Measurements from ENCODE around the gene KCNAB1. TPM values are rescaled to one million over a fixed set of nuclear protein-coding genes. Genes with fewer than 3 reads are reported as not detected.

Gene KCNAB1
- total and polyA plus RNA-seq, 2 donors (not counting 3 experiments of a cell fraction or from before 2014, with no cell fraction given), result 0.21 TPM; not detected in 1

DNA sequence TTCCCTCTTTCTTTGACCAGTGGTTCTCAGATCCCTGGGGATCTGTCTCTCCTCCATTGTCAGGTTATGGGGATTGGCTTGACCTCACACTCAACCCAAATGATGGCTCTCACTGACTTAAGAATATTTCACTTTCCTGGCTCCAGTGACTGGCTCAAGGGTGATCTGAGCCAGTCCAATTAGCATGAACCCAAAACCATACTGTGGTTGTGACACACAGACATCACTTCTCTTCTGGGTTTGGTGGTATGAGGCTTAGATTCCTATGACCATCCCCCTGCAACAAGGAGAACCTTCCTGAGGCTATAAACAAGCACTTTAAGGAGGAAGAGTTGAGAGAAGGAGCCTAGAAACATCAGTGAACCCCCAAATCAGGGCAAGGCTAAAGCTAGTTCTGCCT lies 85.8 kb downstream of the KCNAB1 start:
- Histone ChIP-seq H3K4me2 (ENCODE audit: insufficient read depth, low read length) (no peak overlapping the region), H3K4me3 (replicated peaks in 1 of 3; ENCODE audit: insufficient read depth in 1 of 3, low read depth in 1 of 3, low read length in 3 of 3) (no peak overlapping the region), H4K20me1 (replicated peaks; ENCODE audit: control insufficient read depth, extremely low read depth, insufficient read depth, low read length) (no peaks in the 10 kb centered on the region), H3K9ac (replicated peaks; ENCODE audit: extremely low read depth, insufficient read depth, low read length) (no peak overlapping the region), H3K9me3 (replicated peaks; ENCODE audit: control insufficient read depth, insufficient read depth, low read length) (no peaks in the 10 kb centered on the region), H3K36me3 (ENCODE audit: control insufficient read depth in 2 of 2, extremely low read depth in 1 of 2, insufficient read depth in 2 of 2, low read length in 2 of 2) (no peaks in the 10 kb centered on the region), H3K27ac (ENCODE audit: insufficient read depth, low read depth, low read length) (no peak overlapping the region), H3K4me1 (ENCODE audit: control insufficient read depth, extremely low read depth, insufficient read depth, low read length) (peaks cover 14% of the 10 kb centered on the region), H3K27me3 (ENCODE audit: control insufficient read depth in 2 of 2, insufficient read depth in 2 of 2, low read length in 2 of 2) (no peaks in the 10 kb centered on the region), H3K79me2 (ENCODE audit: control insufficient read depth, insufficient read depth, low read length) (no peaks in the 10 kb centered on the region), H2AFZ (ENCODE audit: low read depth, low read length) (no peak overlapping the region), H3K9me1 (replicated peaks; ENCODE audit: control insufficient read depth, extremely low read depth, insufficient read depth, low read length) (no peaks in the 10 kb centered on the region)
- CTCF ChIA-PET, result no interaction called here
- no peak for DNase-seq (ENCODE audit: low read depth, low spot score)
- dilution Hi-C loops (cut with MboI; ENCODE audit: extremely low pct_ligation_motif_present, low sequenced_read_pairs) (no loop called here), intact Hi-C loops (cut with micrococcal nuclease) (no loop called here)
- no peak for FAIRE-seq
- TF ChIP-seq EZH2 (IDR thresholded peaks at IDR 0.05; ENCODE audit: borderline replicate concordance, low read depth, low read length, severe bottlenecking) (no peak), FOS (IDR thresholded peaks at IDR 0.05; ENCODE audit: borderline replicate concordance, insufficient read depth, low read length) (no peak), JUN (IDR thresholded peaks at IDR 0.05; ENCODE audit: borderline replicate concordance, insufficient read depth, insufficient read length, low read depth) (no peak), MYC (IDR thresholded peaks at IDR 0.05; ENCODE audit: low read depth, low read length) (no peak)
- TF ChIP-seq, protein P1, sequence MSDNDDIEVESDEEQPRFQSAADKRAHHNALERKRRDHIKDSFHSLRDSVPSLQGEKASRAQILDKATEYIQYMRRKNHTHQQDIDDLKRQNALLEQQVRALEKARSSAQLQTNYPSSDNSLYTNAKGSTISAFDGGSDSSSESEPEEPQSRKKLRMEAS (IDR thresholded peaks at IDR 0.05; ENCODE audit: insufficient read depth, insufficient read length), result no peak
- no TSS peak for BruUV-seq (replicated peaks)
- POLR2A ChIA-PET, result no interaction called here

DNA sequence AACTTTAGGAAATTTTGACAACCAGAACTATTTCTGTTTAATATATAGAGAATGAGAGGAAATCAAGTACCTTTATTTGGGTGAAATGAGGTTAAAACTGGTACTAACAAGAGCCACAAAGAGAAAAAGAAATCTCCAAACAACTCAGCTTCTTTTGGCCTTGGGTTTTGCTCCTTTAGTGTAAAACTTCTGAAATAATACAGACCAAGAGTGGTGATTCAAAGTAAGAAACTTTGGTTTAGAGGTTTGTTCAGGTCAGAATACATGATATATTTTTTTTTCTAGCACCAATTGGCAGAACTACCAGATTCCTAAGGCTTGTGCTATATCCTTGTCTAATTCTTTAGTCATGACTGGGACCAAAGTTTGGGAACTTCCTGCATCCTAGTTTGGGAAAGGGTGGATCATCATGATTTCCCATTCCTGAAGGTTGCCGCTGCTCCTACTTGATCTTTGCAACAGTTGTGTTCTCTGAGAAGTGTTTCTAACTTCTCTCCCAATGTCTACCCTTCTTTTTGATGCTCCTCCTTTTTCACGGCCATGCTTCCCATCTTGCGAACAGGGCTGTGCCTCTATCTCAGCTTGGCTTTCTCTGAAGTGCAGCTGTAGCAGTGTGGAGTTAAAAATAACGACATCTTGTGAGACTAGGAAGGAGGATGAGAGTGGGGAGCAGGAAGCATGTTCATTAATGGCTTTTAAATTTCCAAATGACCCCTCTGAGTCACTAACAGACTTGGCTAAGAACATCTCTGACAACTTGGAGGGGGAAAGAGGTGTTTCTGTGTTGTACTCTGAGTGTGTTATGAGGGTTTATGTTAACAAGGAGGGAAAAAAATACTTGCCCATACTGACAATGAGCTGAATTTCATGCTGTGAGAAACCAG lies 87.7 kb downstream of the KCNAB1 start:
- FAIRE-seq (peak; percentile 70), DNase-seq (ENCODE audit: low read depth, low spot score) (peak; percentile 44)
- peaks cover 28% of the 10 kb centered on the region for H3K4me1 ChIP-seq (ENCODE audit: control insufficient read depth, extremely low read depth, insufficient read depth, low read length)
- H2AFZ ChIP-seq (ENCODE audit: low read depth, low read length), result peak overlapping the region; percentile 65
- no peaks in the 10 kb centered on the region for H3K27me3 ChIP-seq (ENCODE audit: control insufficient read depth in 2 of 2, insufficient read depth in 2 of 2, low read length in 2 of 2)
- dilution Hi-C loops (cut with MboI; ENCODE audit: extremely low pct_ligation_motif_present, low sequenced_read_pairs), result no loop called here
- CTCF ChIA-PET, result interaction anchor here (1.4 kb wide), 1 partner anchor 17 kb away, joined by 3 read pairs; no protein-coding TSS in a partner anchor
- H3K79me2 ChIP-seq (ENCODE audit: control insufficient read depth, insufficient read depth, low read length), result no peaks in the 10 kb centered on the region
- H3K36me3 ChIP-seq (ENCODE audit: control insufficient read depth in 2 of 2, extremely low read depth in 1 of 2, insufficient read depth in 2 of 2, low read length in 2 of 2), result no peaks in the 10 kb centered on the region
- H3K4me3 ChIP-seq (replicated peaks in 1 of 3; ENCODE audit: insufficient read depth in 1 of 3, low read depth in 1 of 3, low read length in 3 of 3), result no peak overlapping the region
- H3K9ac ChIP-seq (replicated peaks; ENCODE audit: extremely low read depth, insufficient read depth, low read length), result no peak overlapping the region
- H4K20me1 ChIP-seq (replicated peaks; ENCODE audit: control insufficient read depth, extremely low read depth, insufficient read depth, low read length), result no peaks in the 10 kb centered on the region
- H3K27ac ChIP-seq (ENCODE audit: insufficient read depth, low read depth, low read length), result no peak overlapping the region
- TF ChIP-seq, protein P1 (IDR thresholded peaks at IDR 0.05; ENCODE audit: insufficient read depth, insufficient read length), result no peak
- no peak for TF ChIP-seq JUN (IDR thresholded peaks at IDR 0.05; ENCODE audit: borderline replicate concordance, insufficient read depth, insufficient read length, low read depth)
- TF ChIP-seq FOS (IDR thresholded peaks at IDR 0.05; ENCODE audit: borderline replicate concordance, insufficient read depth, low read length), result peak; percentile 29
- no peaks in the 10 kb centered on the region for H3K9me3 ChIP-seq (replicated peaks; ENCODE audit: control insufficient read depth, insufficient read depth, low read length)
- POLR2A ChIA-PET, result no interaction called here
- BruUV-seq (replicated peaks), result no TSS peak
- H3K9me1 ChIP-seq (replicated peaks; ENCODE audit: control insufficient read depth, extremely low read depth, insufficient read depth, low read length), result no peaks in the 10 kb centered on the region
- intact Hi-C loops (cut with micrococcal nuclease), result no loop called here
- no peak overlapping the region for H3K4me2 ChIP-seq (ENCODE audit: insufficient read depth, low read length)

Measured in endothelial cell of umbilical vein (primary cell).